Stimulated activated naive CD8-positive, alpha-beta T cell treated with anti-CD3 and anti-CD28 coated beads, Interleukin-15, Interleukin-2, amounts not matched to agents 100 U/mL and 50 U/mL, for 24 hours (primary cell): ENCODE results near the gene WIPF2.

Experiments
- ATAC-seq: fragments of 150-1000 bp; cut with Tn5 transposase; one replicate; pipeline ENCODE4 v1.10.0; 2021
- DNase-seq: peaks from one replicate; pipeline ENCODE4 v3.0.0; 2021

Gene WIPF2

DNA sequence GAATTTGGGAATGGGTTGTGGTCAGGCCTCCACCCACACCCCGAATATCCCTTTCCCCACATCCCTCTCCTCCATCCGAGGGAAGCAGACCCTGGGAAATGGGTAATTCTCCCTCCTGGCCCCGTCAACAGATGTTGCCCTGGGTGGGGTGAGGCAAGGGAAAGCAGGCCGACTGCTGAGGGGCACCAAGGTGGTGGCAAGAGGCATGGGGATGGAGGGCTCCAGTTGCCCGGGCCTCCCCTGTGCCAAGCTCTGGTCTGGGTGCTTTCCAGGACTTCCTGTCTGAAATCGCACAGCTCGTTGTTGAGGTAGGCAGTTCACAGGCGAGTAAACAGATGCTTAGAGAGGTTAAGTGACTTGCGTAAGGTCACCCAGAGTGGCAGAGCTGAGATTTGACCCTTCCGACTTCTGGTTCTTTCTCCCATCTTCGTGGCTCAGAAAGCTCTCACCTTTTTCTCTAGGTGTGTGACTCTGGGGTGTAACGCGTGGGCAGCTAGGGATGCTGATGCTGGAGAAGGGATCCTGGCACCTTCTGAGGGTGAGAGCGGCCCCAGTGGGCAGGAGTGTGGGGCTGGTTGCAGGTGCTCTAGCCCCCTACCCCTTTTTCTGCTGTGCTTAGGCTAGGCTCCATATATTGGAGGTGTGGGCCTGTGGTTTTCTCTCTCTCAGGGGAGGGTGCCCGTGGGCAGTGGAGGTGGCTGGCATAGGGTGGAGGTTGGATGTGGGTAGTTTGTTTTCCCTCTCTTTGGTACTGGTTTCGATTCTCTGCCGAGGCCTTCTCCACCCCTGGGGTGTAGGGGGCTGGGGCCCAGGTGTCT is 107.1 kb downstream of the WIPF2 start:
- DNase-seq = peak; percentile 56
- ATAC-seq = no peak

DNA sequence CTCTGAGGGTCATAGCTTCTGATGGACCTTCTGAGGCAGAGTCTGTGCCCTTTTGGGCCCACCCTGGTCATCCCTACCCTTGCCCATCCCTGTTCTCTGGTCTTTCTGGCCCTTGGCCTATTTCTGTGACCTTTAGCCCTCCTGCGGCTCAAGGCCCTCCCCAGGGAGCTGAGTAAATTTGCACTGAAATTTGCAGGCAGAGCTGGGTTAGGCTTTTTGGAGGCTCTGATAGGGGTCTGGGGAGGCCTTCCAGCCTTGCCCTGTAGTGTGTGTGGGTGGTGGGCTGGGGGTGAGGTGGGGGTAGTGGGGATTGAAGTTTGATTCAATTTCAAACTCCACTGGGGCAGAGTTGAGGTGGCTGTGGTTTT is 107.7 kb downstream of the WIPF2 start:
- ATAC-seq = no peak

GRCh38 chr17:40327244-40327729 is 108.2 kb downstream of the WIPF2 start:
- ATAC-seq (no peak), DNase-seq (no peak)

More for the DNA sequence above, 107.7 kb downstream of the WIPF2 start:
- DNase-seq = no peak

- ATAC-seq (no peak), DNase-seq (no peak)
Observed at GRCh38 chr17:40327735-40328385, 108.8 kb downstream of the WIPF2 start.

DNA sequence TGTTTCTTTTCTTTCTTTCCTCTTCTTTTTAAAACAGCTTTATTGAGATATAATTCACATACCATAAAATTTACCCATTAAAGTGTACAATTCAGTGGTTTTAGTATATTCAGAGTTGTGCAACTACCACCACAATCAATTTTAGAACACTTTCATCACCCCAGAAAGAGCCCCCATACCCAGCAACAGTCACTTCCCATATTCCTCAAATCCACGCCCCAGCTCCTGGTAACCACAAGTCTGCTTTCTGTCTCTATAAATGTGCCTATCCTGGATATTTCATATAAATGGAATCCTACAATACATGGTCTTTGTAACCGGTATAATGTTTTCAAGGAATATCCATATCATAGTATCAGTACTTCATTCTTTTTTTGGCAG is 109.3 kb downstream of the WIPF2 start:
- DNase-seq = no peak
- no peak for ATAC-seq

DNA sequence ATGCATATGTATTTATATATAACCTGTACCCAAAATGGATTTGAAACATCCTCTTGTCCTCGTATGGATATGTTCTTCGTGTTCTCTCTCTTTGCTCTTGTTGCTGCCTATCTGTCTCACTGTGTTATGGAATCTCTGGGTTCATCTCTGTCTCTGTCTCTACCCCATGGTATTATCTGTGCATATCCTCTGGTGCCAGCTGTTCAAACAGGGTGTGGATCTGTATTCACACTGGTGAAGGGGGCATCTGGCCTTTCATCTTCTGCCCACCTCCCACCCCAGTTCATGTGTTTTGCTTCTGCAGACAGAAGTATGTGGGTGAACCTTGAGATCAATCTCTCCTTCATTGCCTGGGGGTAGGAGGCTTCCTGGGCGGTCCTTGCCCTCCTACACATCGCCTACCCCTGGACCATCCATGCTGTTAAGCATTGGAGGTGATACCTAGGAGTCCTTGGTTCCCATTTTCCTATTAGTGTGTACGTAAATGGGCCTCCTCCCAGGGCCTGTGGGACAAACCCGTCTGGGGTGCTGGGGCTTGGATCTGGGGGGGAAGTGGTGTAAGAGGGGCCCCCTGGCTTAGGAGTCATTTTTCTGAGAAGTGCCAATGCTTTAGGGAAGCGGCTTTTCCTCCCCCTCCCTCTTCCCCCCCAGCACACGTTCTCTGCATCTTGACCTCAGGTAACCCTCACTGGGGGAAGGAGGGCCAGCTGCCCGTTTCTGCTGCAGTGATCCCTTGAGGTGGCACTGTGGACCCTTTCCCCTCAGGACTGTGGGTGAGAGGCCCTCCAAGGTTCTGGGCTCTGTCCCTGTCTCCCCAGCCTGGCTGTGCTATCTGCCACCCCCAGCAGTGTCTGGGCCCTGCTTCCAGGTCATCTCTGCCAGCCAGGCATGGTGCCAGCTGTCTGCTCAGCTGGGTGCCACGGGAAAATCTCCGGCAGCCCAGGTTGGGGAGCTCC is 111.0 kb downstream of the WIPF2 start:
- ATAC-seq (peak; percentile 16), DNase-seq (peak; percentile 49)

- DNase-seq (no peak), ATAC-seq (no peak)
Observed at GRCh38 chr17:40330850-40331470, 111.9 kb downstream of the WIPF2 start.

GRCh38 chr17:40331743-40332641 is 112.9 kb downstream of the WIPF2 start:
- DNase-seq (no peak), ATAC-seq (peak; percentile 19)
